T-helper 2 cell (primary cell): ENCODE data around the gene PPP2R3A.
"Not testable (repeated sequence)": the region's sequence is repeated elsewhere in the genome, so short reads cannot be mapped to it uniquely, and the experiment has no call there.

Experiments used
- DNase-seq, 5 experiments: peaks; one replicate each; pipeline versions ENCODE4 v3.0.0 to v3.0.0-alpha.2; 2012 to 2022

The PPP2R3A gene

GRCh38 chr3:136163607-136164006, 198.1 kb downstream of the PPP2R3A start:
- not testable (repeated sequence) for DNase-seq

- no peak for DNase-seq
Measured at GRCh38 chr3:136166507-136166906, 201.0 kb downstream of the PPP2R3A start.

GRCh38 chr3:136168236-136168635, 202.7 kb downstream of the PPP2R3A start:
- DNase-seq = not testable (repeated sequence)

GRCh38 chr3:136171097-136171542, 205.6 kb downstream of the PPP2R3A start:
- DNase-seq = no peak

GRCh38 chr3:136173939-136174490, 208.5 kb downstream of the PPP2R3A start:
- DNase-seq = no peak

GRCh38 chr3:136177876-136178275, 212.3 kb downstream of the PPP2R3A start:
- no peak for DNase-seq

- DNase-seq = no peak
Measured at GRCh38 chr3:136181741-136182140, 216.2 kb downstream of the PPP2R3A start.

GRCh38 chr3:136184703-136185102, 219.2 kb downstream of the PPP2R3A start:
- DNase-seq = no peak

GRCh38 chr3:136186344-136186743, 220.8 kb downstream of the PPP2R3A start:
- DNase-seq = peak in 1 of 5 experiments; percentile 47

GRCh38 chr3:136186846-136187245, 221.3 kb downstream of the PPP2R3A start:
- no peak for DNase-seq

- DNase-seq = no peak
Measured at GRCh38 chr3:136187868-136188267, 222.3 kb downstream of the PPP2R3A start.

GRCh38 chr3:136189043-136189442, 223.5 kb downstream of the PPP2R3A start:
- DNase-seq = no peak

- no peak for DNase-seq
Measured at GRCh38 chr3:136189859-136190617, 224.5 kb downstream of the PPP2R3A start.

GRCh38 chr3:136192195-136192594, 226.7 kb downstream of the PPP2R3A start:
- not testable (repeated sequence) for DNase-seq

GRCh38 chr3:136192831-136193230, 227.3 kb downstream of the PPP2R3A start:
- DNase-seq = no peak

- peak in 1 of 5 experiments; percentile 41 for DNase-seq
Measured at GRCh38 chr3:136193278-136194054, 227.9 kb downstream of the PPP2R3A start.

- peak; percentile 37 to 93 (median 74) for DNase-seq
Measured at GRCh38 chr3:136194409-136195257, 229.1 kb downstream of the PPP2R3A start.

- DNase-seq = peak; percentile 22 to 91 (median 78)
Measured at GRCh38 chr3:136195258-136196063, 229.9 kb downstream of the PPP2R3A start.

- DNase-seq = peak in 1 of 5 experiments; percentile 52
Measured at GRCh38 chr3:136196064-136196400, 230.5 kb downstream of the PPP2R3A start, which contains the start of gene MSL2. TSS of gene MSL2 (minus strand) at chr3:136196335. CDS start at chr3:136195113, 1,222 bp downstream.

GRCh38 chr3:136196401-136197158, 231.1 kb downstream of the PPP2R3A start:
- peak; percentile 92 to 99 (median 97) for DNase-seq
